ENCODE measurements around the gene PAX5.

DNA sequence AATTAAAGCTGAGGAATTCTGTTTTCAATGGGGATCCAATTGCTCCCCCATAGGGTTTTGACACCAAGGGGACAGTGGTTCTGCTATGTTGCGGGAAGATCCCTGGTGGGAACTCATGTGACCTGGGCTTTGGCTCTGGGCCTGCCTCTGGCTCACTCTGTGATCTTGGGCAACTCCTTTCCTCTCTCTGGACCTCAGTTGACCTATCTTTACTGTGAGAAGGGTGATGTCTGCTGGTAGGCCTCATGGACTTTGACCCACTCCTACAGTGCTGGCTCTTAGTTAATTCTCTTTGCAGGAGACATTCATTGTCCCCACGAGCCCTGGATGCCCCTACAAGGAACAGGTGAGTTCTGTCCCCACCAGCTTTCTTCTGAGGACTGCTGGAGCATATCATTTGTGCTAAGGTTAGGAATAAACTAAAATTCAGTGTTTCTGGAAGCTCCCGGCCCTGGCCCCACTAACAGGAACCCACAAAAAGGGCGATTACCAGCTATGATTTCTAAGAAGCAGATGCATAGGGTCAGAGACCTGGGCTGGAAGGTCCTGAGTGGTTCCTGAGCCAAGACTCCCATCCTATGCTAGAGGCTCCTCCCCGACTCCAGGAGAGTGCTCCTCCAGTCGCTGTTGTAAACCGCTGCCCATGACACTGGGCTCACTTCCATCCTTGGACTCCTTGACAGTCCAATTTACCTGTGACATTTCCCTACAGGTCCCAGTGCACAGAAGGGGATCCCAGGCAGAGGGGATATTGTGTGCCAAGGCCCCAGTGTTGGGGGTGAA lies 218.3 kb downstream of the PAX5 start:
- TF ChIP-seq THAP8 (CRISPR knock-in tag; IDR thresholded peaks at IDR 0.05; ENCODE audit: borderline replicate concordance) (no peak), PAX8 (CRISPR knock-in tag; IDR thresholded peaks at IDR 0.05; ENCODE audit: borderline replicate concordance) (no peak), FOSL1 (CRISPR knock-in tag; IDR thresholded peaks at IDR 0.05; ENCODE audit: borderline replicate concordance) (no peak), NFYC (CRISPR knock-in tag; IDR thresholded peaks at IDR 0.05) (no peak), ZNF839 (CRISPR knock-in tag; IDR thresholded peaks at IDR 0.05; ENCODE audit: borderline replicate concordance) (no peak), CHCHD3 (CRISPR knock-in tag; IDR thresholded peaks at IDR 0.05) (no peak), GFI1 (CRISPR knock-in tag; IDR thresholded peaks at IDR 0.05; ENCODE audit: borderline replicate concordance) (no peak), NR2C2 (CRISPR knock-in tag; IDR thresholded peaks at IDR 0.05; ENCODE audit: borderline replicate concordance) (no peak)
- TF ChIP-seq, protein P1, sequence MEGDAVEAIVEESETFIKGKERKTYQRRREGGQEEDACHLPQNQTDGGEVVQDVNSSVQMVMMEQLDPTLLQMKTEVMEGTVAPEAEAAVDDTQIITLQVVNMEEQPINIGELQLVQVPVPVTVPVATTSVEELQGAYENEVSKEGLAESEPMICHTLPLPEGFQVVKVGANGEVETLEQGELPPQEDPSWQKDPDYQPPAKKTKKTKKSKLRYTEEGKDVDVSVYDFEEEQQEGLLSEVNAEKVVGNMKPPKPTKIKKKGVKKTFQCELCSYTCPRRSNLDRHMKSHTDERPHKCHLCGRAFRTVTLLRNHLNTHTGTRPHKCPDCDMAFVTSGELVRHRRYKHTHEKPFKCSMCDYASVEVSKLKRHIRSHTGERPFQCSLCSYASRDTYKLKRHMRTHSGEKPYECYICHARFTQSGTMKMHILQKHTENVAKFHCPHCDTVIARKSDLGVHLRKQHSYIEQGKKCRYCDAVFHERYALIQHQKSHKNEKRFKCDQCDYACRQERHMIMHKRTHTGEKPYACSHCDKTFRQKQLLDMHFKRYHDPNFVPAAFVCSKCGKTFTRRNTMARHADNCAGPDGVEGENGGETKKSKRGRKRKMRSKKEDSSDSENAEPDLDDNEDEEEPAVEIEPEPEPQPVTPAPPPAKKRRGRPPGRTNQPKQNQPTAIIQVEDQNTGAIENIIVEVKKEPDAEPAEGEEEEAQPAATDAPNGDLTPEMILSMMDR (CRISPR knock-in tag; IDR thresholded peaks at IDR 0.05): no peak

Measured in HepG2 (cell line).